HUES48 (cell line): Measurements from ENCODE around the gene ETV6.

Experiments used
- H3K27ac ChIP-seq: one replicate; pipeline ENCODE4 v1.7.0; 2013; ENCODE audit warnings: low read depth, low read length, inconsistent platforms
- H3K27me3 ChIP-seq: 2 replicates; pipeline ENCODE4 v1.6.1; 2013; ENCODE audit warnings: mild to moderate bottlenecking, low read length; ENCODE audit not compliant: control insufficient read depth, insufficient read depth
- H3K36me3 ChIP-seq: 2 replicates; pipeline ENCODE4 v1.6.1; 2013; ENCODE audit warnings: low read length; ENCODE audit not compliant: control insufficient read depth, insufficient read depth
- H3K4me1 ChIP-seq: 2 replicates; pipeline ENCODE4 v1.6.1; 2013; ENCODE audit warnings: mild to moderate bottlenecking, low read length; ENCODE audit not compliant: control insufficient read depth, insufficient read depth
- H3K4me3 ChIP-seq: 2 replicates; pipeline ENCODE4 v1.5.1; 2013; ENCODE audit warnings: mild to moderate bottlenecking, low read depth, low read length
- H3K9ac ChIP-seq: 2 replicates; pipeline ENCODE4 v1.6.1; 2013; ENCODE audit warnings: mild to moderate bottlenecking, low read depth, low read length, moderate library complexity
- H3K9me3 ChIP-seq: 2 replicates; pipeline ENCODE4 v1.6.1; 2013; ENCODE audit warnings: low read length; ENCODE audit not compliant: control insufficient read depth, insufficient read depth

The ETV6 gene

GRCh38 chr12:11752403-11753149 lies 103.1 kb downstream of the ETV6 start:
- Histone ChIP-seq H3K4me1 (peaks cover 28% of the 10 kb centered on the region), H3K36me3 (no peaks in the 10 kb centered on the region), H3K4me3 (no peak overlapping the region), H3K27ac (no peak overlapping the region), H3K27me3 (no peaks in the 10 kb centered on the region), H3K9ac (no peak overlapping the region), H3K9me3 (no peaks in the 10 kb centered on the region)

- Histone ChIP-seq H3K9me3 (no peaks in the 10 kb centered on the region), H3K4me3 (no peak overlapping the region), H3K9ac (no peak overlapping the region), H3K27ac (no peak overlapping the region), H3K36me3 (no peaks in the 10 kb centered on the region), H3K27me3 (no peaks in the 10 kb centered on the region), H3K4me1 (peaks cover 28% of the 10 kb centered on the region)
Observed at GRCh38 chr12:11753150-11753499, 103.7 kb downstream of the ETV6 start.

- H3K27me3 ChIP-seq: no peaks in the 10 kb centered on the region
- no peak overlapping the region for H3K27ac ChIP-seq
- H3K36me3 ChIP-seq: no peaks in the 10 kb centered on the region
- no peak overlapping the region for H3K9ac ChIP-seq
- H3K9me3 ChIP-seq: no peaks in the 10 kb centered on the region
- peaks cover 34% of the 10 kb centered on the region for H3K4me1 ChIP-seq
- H3K4me3 ChIP-seq: no peak overlapping the region
Observed at GRCh38 chr12:11753826-11754225, 104.4 kb downstream of the ETV6 start.

- Histone ChIP-seq H3K27me3 (no peaks in the 10 kb centered on the region), H3K9me3 (no peaks in the 10 kb centered on the region), H3K9ac (no peak overlapping the region), H3K36me3 (no peaks in the 10 kb centered on the region), H3K27ac (no peak overlapping the region), H3K4me3 (no peak overlapping the region), H3K4me1 (peaks cover 38% of the 10 kb centered on the region)
Observed at GRCh38 chr12:11754256-11754655, 104.8 kb downstream of the ETV6 start.

- Histone ChIP-seq H3K9me3 (no peaks in the 10 kb centered on the region), H3K9ac (no peak overlapping the region), H3K36me3 (no peaks in the 10 kb centered on the region), H3K4me1 (peaks cover 40% of the 10 kb centered on the region), H3K4me3 (no peak overlapping the region), H3K27me3 (no peaks in the 10 kb centered on the region), H3K27ac (no peak overlapping the region)
Observed at GRCh38 chr12:11755302-11755930, 105.9 kb downstream of the ETV6 start.

GRCh38 chr12:11756022-11756421 lies 106.5 kb downstream of the ETV6 start:
- Histone ChIP-seq H3K9ac (no peak overlapping the region), H3K27ac (no peak overlapping the region), H3K4me1 (peaks cover 40% of the 10 kb centered on the region), H3K9me3 (no peaks in the 10 kb centered on the region), H3K36me3 (no peaks in the 10 kb centered on the region), H3K4me3 (no peak overlapping the region), H3K27me3 (no peaks in the 10 kb centered on the region)

GRCh38 chr12:11756523-11756922 lies 107.0 kb downstream of the ETV6 start:
- no peak overlapping the region for H3K27ac ChIP-seq
- H3K4me3 ChIP-seq: no peak overlapping the region
- no peaks in the 10 kb centered on the region for H3K36me3 ChIP-seq
- peaks cover 36% of the 10 kb centered on the region for H3K4me1 ChIP-seq
- no peaks in the 10 kb centered on the region for H3K27me3 ChIP-seq
- H3K9ac ChIP-seq: no peak overlapping the region
- H3K9me3 ChIP-seq: no peaks in the 10 kb centered on the region

GRCh38 chr12:11757095-11757494 lies 107.6 kb downstream of the ETV6 start:
- Histone ChIP-seq H3K27ac (no peak overlapping the region), H3K27me3 (no peaks in the 10 kb centered on the region), H3K9ac (no peak overlapping the region), H3K9me3 (no peaks in the 10 kb centered on the region), H3K4me1 (peaks cover 30% of the 10 kb centered on the region), H3K4me3 (no peak overlapping the region), H3K36me3 (no peaks in the 10 kb centered on the region)

GRCh38 chr12:11757531-11757930 lies 108.1 kb downstream of the ETV6 start:
- H3K9ac ChIP-seq: no peak overlapping the region
- H3K4me1 ChIP-seq: peaks cover 26% of the 10 kb centered on the region
- H3K9me3 ChIP-seq: no peaks in the 10 kb centered on the region
- no peak overlapping the region for H3K27ac ChIP-seq
- no peaks in the 10 kb centered on the region for H3K27me3 ChIP-seq
- H3K4me3 ChIP-seq: no peak overlapping the region
- no peaks in the 10 kb centered on the region for H3K36me3 ChIP-seq

GRCh38 chr12:11758087-11758486 lies 108.6 kb downstream of the ETV6 start:
- no peaks in the 10 kb centered on the region for H3K9me3 ChIP-seq
- no peak overlapping the region for H3K9ac ChIP-seq
- no peaks in the 10 kb centered on the region for H3K27me3 ChIP-seq
- H3K36me3 ChIP-seq: no peaks in the 10 kb centered on the region
- no peak overlapping the region for H3K27ac ChIP-seq
- peaks cover 21% of the 10 kb centered on the region for H3K4me1 ChIP-seq
- H3K4me3 ChIP-seq: no peak overlapping the region
